ENCODE results near the gene COL23A1. TPM values are rescaled to one million over a fixed set of nuclear protein-coding genes. Genes with fewer than 3 reads are reported as not detected.

COL23A1 gene
- total RNA-seq, 1 donor from 2014 or later: 10.7 TPM

DNA sequence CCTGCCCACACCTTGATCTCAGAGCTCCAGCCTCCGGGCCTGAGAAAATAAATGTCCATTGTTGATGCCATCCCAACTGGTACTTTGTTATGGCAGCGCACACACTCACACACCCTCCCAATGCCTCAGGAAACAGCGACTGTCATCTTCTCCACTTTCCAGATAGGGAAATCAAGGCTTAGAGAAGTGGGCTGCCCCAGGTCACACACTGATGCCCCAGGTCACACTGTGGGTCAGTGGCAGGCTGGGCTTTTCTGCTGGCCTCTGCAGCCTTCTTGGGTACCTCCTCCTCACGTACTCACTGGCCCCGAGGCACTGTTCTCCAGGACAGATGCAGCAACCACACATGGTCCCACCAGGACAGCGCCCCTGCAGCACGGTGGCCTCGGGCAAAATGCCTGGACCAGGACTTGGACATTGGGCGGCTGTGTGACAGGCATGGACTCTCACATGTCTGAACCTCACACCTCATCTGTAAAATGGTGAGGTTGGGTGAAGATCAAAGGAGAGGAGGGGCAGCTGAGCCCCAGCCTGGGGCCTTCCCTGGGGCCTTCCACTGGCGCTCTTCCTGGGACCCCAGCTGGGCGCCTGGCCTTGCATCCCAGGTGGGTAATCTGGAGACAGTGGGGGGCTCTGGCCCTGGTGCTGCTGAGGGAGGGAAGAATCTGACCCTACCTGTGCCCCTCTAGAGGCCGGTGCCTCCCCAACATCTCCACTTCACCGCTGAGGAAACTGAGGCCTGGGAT lies 156.0 kb downstream of the COL23A1 start:
- no peak for DNase-seq (ENCODE audit: low spot score)
- intact Hi-C loops (cut with DNase I): no loop called here
- no peak for ATAC-seq

DNA sequence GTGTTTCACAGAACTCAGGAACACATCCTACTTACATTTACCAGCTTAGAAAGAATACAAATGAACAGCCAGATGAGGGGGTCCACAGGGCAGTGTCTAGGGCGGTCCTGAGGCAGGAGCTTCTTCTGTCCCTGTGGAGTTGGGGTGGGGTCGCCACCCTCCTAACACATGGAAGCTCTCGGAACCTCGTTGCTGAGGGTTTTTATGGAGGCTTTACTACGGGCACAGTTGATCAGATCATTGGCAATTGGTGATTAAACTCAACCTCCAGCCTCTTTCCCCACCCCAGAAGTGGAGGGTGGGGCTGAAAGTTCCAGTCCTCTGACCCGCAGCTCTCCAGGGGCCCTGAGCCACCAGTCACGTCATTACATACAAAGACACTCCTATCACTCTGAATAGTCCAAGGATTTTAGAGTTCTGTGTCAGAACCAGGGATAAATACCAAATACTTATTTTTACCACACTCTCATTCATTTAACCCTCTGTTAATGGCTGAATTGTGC lies 156.9 kb downstream of the COL23A1 start:
- intact Hi-C loops (cut with DNase I): no loop called here
- no peak for ATAC-seq
- no peak for DNase-seq (ENCODE audit: low spot score)

DNA sequence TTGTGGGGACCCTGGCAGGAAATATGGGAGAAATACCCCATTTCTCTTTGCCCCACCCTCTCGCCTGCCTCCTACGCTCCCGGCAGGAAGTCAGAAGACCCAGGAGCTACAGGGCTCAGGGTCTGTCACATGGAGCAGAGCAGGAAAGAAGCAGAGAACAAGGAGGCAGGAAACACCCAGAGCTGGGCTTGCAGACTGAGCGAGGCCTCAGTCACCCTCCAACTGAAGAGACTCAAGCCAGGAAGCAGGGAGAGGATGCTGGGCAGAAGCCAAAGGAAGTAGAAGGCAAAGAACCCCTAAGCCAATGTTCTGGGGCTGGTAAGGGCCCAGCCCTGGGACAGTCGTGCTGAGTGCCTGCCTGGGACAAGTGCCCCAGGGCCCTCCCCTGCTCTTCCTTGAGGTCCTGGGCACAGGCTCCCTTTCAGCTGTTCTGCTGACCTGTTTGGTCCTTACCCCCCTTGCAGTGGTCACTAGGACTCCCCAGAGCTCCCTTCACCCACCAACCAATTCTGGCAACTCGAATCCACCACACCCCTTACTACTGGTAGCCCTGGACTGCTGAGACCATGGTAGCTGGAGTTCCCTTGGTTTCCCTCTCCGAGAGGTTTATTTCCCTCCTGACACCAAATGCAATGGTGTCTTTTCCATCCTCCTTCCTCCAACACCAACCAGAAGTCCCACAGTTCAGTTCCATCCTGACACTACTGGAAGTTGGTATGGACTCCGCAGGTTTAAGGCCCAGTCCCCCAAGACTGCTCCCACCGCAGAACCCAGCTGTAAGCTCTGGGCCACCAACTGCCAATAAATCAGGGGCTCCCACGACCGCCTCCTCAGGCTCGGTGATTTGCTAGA lies 157.5 kb downstream of the COL23A1 start:
- intact Hi-C loops (cut with DNase I): no loop called here
- ATAC-seq (no peak), DNase-seq (ENCODE audit: low spot score) (no peak)

DNA sequence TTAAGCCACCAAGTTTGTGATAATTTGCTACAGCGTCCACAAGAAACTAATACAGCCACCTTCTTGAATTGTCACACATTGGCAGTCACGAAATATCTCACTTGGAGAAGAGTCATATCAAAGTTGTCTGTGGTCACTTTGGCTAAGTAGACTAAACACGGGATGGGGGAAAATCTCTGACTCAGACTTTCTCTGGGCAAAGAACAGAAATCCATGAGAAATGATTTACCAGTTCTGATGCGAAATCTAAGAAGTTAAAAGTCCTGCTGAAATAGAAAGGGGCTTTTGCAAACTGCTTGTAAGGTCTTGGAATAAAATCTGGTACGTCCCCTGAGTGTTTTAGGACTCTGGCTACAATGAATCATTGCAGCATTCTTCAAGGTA lies 158.4 kb downstream of the COL23A1 start:
- DNase-seq (ENCODE audit: low spot score) (no peak), ATAC-seq (no peak)
- intact Hi-C loops (cut with DNase I): no loop called here

DNA sequence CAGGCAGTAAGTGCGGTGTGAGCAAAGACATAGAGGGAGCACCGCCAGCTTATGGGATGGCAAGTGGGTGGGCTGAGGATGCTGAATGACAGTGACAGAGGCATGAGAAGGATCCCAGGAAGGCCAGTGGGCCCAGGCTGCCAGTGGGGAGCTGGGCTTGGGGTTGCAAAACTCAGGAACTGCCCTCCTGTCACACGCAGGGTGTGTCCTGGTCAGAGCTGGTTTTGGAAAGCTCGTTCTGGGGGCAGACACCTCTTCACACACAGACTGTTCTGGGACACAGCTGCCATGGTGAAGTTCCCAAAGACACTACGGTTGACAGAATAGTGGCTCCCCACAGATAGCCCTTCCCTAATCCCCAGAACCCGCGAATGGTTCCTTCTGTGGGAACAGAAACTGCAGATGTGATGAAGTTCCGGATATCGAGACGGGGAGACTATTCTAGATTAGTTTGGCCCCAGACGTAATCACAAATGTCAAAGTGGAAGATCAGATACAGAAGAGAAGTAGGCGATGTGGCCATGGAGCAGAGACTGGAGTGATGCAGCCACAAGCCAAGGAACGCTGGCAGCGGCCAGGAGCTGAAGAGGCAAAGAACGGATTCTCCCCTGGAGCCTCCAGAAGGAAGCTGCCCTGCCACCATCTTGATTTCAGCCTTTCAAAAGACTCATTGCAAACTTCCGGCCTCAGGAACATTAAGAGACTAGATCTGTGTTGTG lies 159.0 kb downstream of the COL23A1 start:
- DNase-seq (ENCODE audit: low spot score) (no peak), ATAC-seq (no peak)
- intact Hi-C loops (cut with DNase I): no loop called here

DNA sequence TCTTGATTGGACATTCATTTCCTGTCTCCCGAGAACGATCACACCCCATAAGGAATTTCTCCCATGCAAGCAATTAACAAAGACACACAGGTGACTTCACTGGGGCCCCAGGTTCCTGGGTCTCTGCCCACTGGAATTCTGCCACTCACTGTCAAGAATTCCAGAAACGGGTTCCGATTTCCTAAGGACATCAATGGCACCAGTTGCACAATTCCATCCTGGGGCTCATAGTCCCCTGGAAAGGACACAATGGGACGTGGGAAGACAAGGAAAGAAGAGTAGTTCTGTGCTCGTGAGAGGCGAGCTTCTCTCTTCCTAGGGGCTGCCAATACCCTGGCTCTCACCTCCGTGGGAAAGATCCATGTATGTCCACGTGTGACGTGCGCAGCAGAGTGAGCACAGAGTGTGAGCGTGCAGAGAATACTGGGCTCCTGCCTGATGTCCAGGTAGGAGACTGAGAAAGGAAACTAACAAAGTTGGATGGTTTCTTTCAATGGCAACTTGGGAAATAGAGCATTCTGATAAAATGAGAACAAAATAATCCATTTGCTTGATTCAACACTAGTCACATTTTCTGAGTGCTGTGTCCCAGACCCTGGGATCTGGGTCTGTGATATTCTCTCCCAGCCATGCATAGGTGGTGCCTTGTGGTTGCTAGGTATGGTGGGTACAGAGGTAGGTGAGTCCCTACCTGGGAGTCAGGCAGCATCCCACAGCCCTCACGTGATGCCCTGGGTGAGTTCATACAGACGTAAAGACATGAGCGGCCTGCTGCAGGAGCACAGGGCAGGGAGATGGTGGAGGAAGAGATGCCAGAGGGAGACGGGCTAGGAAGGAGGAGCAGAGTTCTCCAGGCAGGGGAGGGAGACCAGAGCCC lies 159.8 kb downstream of the COL23A1 start:
- ATAC-seq (no peak), DNase-seq (ENCODE audit: low spot score) (no peak)
- intact Hi-C loops (cut with DNase I): no loop called here

DNA sequence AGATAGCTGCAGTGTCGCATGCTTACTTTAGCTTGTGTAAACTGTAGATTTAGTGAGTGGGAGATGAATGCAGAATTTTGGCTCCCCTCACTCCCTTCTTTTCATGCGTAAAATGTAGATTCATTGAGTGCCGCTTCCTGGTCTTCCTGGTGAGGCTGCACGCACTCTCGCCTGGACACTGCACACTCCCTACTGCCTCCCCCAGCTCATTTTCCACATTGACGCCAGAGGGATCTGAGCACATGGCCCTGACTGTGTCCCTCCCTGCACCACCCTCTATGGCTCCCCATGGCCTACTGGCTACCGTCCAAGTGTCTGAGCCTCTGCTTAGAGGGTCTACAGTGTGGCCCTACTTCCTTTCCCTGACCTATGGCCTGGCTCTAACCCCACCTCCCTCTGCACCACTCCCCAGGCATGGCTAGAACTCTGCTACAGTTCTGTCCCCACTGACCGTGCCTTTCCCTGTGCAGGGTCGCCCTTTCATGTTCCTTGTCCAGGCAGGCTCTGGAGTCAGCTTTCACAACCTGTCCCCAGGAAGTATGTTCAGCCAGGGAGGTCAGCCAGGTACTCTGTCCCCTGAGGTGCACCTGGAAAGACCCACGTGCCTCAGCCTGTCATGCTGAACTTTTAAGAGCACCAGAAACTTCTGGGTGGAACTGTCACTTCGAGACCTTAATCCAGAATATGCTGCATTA lies 160.6 kb downstream of the COL23A1 start:
- intact Hi-C loops (cut with DNase I): no loop called here
- ATAC-seq (no peak), DNase-seq (ENCODE audit: low spot score) (no peak)

DNA sequence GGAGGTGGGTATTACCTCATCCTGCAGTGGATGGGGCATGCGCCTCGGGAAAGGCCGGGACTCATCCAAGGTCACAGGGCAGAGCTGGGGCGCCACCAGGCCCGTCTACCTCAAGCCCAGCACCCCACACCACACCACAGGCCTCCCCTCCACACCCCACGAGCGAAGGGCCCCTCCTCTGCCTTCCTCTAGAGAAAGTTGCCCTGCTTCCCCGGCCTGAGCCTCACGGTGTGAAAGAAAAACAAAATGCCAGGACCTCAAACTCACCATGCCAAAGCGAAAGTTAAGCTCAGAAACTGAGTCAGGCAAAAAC lies 161.1 kb downstream of the COL23A1 start:
- intact Hi-C loops (cut with DNase I): no loop called here
- no peak for DNase-seq (ENCODE audit: low spot score)
- ATAC-seq: no peak

DNA sequence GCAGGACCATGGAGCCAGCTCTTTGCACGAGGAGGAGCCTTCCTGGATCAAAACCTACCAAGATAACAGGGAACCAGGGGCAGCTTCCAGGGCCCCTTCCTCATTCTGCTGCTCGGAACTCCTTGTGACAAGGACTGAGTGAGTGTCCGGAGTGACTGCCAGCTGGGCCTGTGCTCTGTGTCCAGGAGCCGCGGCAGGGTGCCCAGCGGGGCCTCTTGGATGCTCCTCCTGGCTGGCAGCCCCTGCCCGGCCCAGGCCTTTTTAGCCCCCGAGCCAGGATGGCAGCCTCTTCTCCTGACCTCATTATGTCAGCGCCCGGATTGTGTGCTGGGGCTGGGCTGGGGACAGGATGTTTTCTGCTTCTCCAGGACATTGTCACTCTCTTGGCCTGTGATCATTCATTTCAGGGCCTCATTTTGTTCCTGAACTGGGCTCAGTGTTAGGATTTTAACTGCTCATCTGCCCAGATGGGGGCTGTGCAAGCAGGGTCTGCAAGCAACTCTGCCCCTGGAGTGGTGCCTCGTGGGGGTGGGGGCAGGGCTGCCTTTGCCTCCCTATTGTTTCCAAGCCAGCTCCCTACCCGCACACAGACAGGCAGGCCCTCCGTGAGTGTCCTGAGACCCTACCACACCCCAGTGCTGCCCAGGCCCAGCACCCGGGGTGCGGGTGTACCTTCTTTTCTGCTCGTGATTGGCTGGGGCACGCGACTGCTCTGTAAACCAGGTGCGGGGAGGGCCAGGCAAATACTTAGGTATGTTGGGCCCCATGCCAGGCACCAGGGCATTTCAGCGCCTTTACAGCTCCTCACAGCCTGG lies 161.6 kb downstream of the COL23A1 start:
- intact Hi-C loops (cut with DNase I): no loop called here
- ATAC-seq (no peak), DNase-seq (ENCODE audit: low spot score) (no peak)

DNA sequence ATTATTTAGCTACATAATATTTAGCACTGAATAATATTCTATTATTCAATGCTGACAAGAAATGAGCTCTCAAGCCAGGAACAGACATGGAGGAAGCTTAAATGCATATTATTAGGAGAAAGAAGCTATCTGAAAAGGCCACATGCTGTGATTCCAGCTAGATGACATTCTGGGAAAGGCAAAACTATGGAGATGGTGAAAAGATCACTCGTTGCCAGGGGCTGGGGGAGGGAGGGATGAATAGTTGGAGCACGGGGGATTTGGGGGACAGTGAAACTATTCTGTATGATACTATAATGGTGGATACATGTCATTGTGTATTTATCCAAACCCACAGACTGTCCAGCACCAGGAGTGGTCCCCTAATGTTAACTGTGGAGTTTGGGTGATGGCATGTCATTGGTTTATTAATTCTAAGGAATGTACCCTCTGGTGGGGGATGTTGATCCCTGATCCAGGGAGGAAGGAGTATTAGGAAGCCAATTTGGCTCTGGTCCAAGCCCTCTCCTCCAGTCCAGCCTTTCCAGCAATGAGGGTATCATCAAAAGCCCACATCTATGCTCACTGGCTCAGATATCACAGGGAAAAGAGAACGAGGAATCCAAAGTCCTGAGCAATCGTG lies 162.5 kb downstream of the COL23A1 start:
- DNase-seq (ENCODE audit: low spot score) (no peak), ATAC-seq (no peak)
- intact Hi-C loops (cut with DNase I): no loop called here

DNA sequence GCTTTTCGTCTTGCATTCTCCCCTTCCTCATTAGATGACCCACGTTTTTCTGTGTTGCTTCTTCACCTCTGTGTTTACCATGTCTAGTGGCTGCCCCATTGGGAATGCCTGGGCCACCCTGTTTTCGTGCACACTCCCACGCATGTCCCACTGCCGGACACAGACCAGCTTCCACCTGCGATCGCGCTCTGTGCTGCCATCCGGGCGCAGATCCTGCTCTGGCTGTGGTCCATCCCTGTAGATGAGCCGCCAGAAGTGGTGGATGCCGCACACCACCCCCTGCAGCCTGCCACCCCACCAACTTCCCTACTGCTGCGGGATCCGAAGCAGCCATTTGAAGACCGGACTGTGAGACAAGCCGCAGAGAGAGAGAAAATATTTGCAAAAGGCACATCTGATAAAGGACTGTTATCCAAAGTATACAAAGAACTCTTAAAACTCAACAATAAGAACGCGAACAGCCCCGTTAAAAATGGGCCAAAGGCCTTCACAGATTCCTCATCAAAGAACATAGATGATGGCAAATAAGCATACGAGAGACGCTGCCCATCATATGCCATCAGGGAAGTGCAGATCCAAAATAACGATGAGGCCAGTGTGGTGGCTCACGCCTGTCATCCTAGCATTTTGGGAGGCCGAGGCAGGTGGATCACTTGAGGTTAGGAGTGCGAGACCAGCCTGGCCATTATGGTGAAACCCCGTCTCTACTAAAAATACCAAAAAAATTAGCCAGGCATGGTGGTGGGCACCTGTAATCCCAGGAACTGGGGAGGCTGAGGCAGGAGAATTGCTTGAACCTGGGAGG lies 163.7 kb downstream of the COL23A1 start:
- ATAC-seq (no peak), DNase-seq (ENCODE audit: low spot score) (peak; percentile 32)
- intact Hi-C loops (cut with DNase I): no loop called here

DNA sequence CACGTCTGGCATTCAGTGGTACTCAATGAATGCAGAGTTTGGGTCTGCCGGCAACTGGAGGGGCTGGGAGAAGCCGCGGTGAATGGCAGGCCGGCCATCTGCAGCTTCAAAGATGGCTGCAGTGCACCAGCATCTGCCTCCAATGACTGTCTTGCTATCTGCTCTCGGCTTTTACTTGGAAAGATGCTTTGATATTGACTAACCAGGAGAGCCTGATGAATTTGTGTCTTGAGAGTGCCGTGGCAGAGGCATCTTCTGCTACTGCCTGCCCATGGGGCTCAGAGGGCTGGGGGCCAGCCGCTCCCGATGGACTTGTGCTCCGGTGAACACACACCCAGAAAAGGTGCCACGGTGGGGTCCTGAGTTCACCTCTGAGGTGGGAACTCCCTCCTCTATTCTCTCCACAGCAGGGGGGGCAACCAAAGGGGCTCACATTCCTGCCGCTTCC lies 164.5 kb downstream of the COL23A1 start:
- DNase-seq (ENCODE audit: low spot score): no peak
- ATAC-seq: no peak
- intact Hi-C loops (cut with DNase I): no loop called here

DNA sequence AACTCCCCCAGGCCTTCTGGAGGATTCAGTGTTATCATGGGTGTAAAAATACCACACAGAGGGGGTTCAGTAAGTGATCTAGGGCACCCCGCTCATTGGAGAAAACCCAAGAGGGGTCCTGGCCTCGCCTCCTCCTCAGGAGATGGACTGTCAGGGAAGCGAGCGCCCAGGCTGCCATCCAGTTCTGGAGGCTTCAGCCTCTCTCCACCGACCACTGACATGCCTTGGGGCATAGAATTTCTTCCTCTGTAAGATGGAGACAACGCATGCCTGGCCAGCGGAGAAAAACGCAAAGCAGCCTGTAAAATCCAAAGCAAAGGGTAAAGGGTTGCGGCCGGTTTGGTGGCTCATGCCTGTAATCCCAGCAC lies 165.4 kb downstream of the COL23A1 start:
- intact Hi-C loops (cut with DNase I): no loop called here
- ATAC-seq (no peak), DNase-seq (ENCODE audit: low spot score) (no peak)

DNA sequence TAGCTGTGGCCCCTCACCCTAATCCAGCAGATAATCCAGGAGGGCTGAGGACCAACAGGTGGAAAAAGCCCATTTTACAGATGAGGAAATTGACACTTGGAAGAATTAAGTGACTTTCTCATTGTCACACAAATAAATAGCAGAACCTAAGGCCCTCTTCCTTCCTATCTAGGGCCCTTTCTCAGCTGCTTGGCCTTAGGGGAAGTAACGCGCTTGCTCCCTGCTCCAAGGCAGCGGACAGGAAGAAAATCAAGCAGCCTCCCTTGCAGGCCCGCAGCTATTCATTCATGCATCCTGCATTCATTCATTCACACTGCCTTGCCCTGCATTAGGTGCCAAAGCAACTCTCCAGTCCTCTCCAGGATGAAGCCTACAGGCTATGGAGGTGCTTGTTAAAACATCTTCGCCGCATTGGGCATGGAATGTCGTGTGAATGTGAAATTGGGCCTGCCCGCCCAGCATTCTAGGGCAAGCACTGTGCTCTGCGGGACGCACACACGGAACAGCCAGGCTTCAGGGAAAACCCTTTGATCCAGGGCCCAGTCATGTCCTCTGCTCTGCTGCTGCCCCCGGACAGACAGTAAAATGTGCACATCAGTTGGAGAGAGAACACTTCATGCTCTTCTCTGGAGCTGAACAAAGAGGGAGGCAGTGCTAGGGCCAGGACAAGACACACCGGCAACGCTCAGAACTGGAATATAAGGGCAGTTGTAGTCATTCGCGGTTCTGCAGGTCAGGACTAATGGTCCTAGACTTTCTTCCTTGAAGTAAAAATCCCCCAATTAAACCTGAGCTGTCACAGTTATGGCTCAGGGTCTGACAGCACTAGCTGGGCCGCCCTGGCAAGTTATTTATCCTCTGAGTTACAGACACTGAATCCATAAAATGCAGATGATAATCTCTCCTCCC lies 166.0 kb downstream of the COL23A1 start:
- intact Hi-C loops (cut with DNase I): no loop called here
- DNase-seq (ENCODE audit: low spot score): no peak
- ATAC-seq: no peak

DNA sequence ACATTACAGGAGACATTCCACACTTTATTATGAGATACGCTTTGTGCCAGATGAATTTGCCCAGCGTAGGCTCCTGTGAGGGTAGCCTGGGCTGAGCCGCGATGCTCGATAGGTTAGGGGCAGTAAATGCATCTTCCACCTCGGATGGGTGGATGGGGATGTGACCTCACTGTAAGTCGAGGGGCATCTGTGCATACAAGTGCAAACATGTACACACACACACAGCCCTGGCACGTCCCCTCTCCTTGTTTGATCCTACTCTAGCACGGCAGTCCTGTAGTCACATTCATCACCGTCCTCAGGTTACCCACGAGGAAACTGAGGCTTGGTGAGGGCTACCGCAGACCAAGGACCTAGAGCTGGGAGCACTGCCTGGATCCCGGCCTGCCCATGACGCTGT lies 166.8 kb downstream of the COL23A1 start:
- intact Hi-C loops (cut with DNase I): no loop called here
- DNase-seq (ENCODE audit: low spot score) (no peak), ATAC-seq (no peak)

All from sciatic nerve (tissue), 2 donors.